T-helper 1 cell treated with Interleukin-12 subunit alpha and Interleukin-12 subunit beta and Interleukin-4 antibody, amounts not matched to agents 30 μg/mL and 1 μg/mL, for 36 hours (primary cell): ENCODE data around the gene ADAMTS14.

ENCODE experiments used
- H3K27ac Mint-ChIP-seq: one replicate; pipeline ENCODE4 v1.8.0; 2021; ENCODE audit warnings: mild to moderate bottlenecking, mixed read lengths
- H3K27me3 Mint-ChIP-seq: one replicate; pipeline ENCODE4 v1.8.0; 2021; ENCODE audit warnings: low read depth, mixed read lengths
- H3K36me3 Mint-ChIP-seq: one replicate; pipeline ENCODE4 v1.8.0; 2021; ENCODE audit warnings: low read depth, mixed read lengths
- H3K4me1 Mint-ChIP-seq: one replicate; pipeline ENCODE4 v1.8.0; 2021; ENCODE audit warnings: low read depth, mixed read lengths
- H3K4me3 Mint-ChIP-seq: one replicate; pipeline ENCODE4 v1.8.0; 2021; ENCODE audit warnings: mild to moderate bottlenecking, moderate library complexity, mixed read lengths
- H3K9me3 Mint-ChIP-seq: one replicate; pipeline ENCODE4 v1.8.0; 2021; ENCODE audit warnings: mixed read lengths

Gene ADAMTS14

DNA sequence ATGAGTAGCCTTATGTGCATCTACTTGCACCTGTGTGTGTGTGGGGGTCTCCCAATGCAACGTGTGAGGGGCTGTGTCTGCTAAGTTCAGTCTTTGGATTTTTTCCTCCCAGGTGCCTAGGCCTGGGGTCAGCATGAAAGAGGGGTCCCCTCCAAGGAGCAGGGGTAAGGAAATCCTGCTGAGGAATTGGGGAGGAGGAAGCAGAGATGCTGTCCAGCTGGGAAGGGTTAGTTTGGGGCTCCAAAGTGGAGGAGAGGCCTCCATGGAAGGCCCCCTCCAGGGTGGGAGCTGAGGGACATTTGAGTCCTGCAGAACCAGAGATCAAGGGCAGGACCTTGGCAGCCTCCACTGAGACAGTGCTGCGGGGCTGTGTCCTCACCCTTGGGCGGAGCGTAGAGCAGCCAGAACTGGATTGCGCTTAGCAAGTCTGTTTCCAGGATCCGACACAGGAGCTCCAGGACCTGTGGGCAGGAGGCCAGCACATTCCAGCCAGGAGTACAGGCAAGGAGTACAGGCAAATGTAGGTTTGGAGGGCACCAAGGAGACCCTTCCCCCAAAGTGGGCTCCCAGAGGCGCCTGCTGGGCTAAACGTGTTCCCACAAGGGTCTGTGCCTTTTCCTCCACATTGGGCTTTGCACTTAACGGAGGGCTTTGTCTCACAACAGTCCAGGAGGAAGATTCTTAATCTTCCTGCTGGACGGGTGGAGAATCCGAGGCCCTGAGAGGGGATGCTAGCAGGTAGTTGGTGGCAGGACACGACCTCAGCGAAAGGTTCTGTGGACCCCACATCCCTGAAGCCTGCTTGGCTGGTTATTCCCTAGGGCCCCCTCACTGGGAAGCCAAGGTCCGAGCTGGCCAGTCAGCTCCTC lies 102.7 kb downstream of the ADAMTS14 start:
- H3K4me3 Mint-ChIP-seq, result no peak overlapping the region
- H3K36me3 Mint-ChIP-seq, result no peaks in the 10 kb centered on the region
- no peaks in the 10 kb centered on the region for H3K27me3 Mint-ChIP-seq
- H3K9me3 Mint-ChIP-seq, result no peaks in the 10 kb centered on the region
- no peak overlapping the region for H3K27ac Mint-ChIP-seq
- no peaks in the 10 kb centered on the region for H3K4me1 Mint-ChIP-seq

DNA sequence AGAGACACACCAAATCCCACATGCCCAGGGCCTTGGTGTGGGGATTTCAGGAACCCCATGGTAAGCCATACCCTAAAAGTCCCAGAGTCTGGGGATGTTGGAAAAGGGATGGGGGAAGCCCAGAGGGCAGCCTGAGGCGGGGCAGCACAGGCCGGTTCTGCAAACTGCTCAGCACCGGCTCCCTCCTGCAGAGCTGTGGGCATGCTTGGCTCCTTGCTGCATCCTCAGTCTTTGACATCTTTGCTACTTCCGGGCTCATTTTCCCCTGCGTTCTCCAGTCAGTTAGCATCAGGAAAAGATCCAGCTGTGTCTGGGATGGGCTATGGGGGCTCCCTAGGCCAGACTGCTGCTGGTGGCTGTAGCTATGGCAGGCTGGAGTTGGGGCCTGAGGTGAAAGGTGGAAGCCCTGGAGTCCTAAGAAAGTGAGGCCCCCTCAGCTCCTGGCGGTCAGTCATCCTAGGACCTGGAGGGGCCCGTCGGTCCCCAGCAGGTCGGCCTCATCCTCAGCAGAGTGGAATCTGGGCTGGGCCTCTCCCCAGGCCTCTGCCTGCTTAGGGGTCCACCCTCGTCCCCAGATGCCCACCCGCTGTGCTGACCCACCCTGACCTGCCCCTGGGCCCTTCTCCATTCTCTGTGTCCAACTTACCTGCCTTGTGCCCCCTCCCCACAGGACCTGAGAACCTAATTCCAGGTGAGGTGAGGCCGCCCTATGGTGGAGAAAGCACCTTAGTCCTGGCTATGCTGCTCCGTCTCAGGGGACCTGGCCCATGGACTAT lies 103.6 kb downstream of the ADAMTS14 start:
- no peak overlapping the region for H3K27ac Mint-ChIP-seq
- no peaks in the 10 kb centered on the region for H3K27me3 Mint-ChIP-seq
- no peak overlapping the region for H3K4me3 Mint-ChIP-seq
- H3K9me3 Mint-ChIP-seq, result no peaks in the 10 kb centered on the region
- no peaks in the 10 kb centered on the region for H3K36me3 Mint-ChIP-seq
- no peaks in the 10 kb centered on the region for H3K4me1 Mint-ChIP-seq

DNA sequence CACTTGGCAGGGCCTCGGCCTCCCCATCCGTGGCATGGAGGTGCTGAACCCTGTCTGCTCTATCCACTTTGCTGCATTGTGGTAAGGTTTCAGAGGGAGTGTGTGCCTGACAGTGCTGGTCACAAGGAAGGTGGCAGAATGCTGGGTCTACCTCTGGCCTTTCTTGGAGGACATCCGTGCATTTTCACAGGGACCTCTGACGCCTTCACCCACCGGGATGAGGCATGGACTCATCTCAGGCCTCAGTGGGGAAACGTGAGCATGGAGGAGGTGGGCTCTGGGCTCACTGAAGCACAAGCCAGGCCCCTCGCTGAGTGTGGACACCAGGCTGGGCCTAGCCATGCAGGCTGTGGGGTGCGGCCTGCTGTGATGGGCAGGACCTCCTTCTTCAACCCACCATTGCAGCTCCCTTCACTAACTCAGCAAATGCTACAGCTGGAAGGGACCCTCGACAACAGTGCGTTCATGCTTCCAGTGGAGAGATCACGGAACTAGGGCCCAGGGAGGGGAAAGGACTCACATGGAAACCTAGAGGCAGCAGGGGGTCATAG lies 104.2 kb downstream of the ADAMTS14 start:
- Mint-ChIP-seq H3K27ac (no peak overlapping the region), H3K9me3 (no peaks in the 10 kb centered on the region), H3K4me3 (no peak overlapping the region), H3K36me3 (no peaks in the 10 kb centered on the region), H3K27me3 (no peaks in the 10 kb centered on the region), H3K4me1 (no peaks in the 10 kb centered on the region)

DNA sequence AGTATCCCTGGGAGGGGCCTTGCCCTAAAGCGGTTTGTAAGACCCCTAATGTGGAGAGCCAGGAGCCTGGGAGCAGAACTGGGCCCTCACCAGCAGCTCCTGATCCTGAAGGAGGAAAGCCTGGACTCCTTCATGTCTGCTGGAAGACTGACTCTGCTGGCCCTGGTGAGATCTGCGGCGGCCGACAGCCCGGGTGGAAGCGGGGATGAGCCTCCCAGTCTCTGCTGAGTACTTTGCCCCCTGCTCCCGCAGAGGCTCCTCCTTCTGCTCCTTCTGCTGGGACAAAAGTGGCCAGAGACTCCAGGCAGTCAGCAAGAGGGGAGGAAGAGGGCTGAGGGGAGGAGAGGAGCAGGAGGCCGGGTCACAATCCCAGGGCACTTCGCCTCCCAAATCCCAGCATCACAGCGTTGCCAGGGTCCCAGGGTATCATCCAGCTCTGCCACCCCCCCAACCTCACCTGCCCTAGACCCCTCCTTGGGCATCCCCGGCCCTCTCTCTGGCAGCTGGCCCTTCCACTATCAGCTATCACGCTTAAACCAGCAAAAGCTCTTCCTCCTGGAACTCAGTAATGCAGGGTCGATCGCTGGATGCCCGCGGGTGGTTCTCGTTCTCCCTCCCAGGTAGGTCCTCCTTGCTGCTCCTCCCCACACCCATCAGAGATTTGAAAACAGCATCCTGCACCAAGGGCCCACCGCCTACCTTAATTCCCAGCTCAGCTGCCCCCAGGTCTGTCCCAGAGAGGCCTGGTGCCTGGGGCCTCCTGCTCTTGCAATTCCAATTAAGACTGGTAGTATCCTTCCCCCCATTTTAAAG lies 105.0 kb downstream of the ADAMTS14 start:
- no peak overlapping the region for H3K27ac Mint-ChIP-seq
- no peaks in the 10 kb centered on the region for H3K4me1 Mint-ChIP-seq
- no peak overlapping the region for H3K4me3 Mint-ChIP-seq
- no peaks in the 10 kb centered on the region for H3K9me3 Mint-ChIP-seq
- no peaks in the 10 kb centered on the region for H3K36me3 Mint-ChIP-seq
- no peaks in the 10 kb centered on the region for H3K27me3 Mint-ChIP-seq

DNA sequence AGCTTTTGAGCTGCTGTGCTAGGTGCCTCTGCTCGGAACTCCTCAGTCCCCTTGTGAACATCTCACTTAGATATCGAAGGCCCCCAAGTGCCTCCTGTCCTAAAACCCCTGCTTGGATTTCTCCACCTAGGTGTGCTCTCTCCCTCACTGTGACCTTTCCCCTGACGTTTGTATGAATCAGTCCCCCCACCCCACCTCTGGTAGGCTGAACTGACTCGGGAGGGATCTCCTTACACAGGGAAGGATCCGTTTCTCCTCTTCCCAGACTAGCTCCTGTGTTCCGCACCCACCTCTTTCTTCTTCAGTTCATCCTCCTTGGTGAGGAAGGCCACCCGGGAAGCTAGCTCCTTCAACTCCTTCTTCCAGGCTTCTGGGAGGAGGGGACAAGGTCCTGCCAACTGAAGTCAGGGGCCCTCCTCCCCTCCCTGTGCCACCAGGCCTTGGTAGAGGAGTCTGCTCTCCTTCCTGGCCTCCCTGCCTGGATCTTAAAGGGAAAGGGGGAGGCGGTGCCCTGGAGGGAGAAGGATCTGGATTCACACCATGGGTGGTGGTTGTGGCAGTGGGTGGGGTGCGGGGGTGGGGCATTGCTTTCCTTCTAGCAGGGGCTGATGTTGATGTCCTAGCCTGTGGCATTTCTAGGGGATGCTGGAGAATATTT lies 106.1 kb downstream of the ADAMTS14 start:
- H3K4me1 Mint-ChIP-seq, result no peaks in the 10 kb centered on the region
- H3K9me3 Mint-ChIP-seq, result no peaks in the 10 kb centered on the region
- no peak overlapping the region for H3K4me3 Mint-ChIP-seq
- H3K27me3 Mint-ChIP-seq, result peaks cover 4% of the 10 kb centered on the region
- H3K27ac Mint-ChIP-seq, result no peak overlapping the region
- H3K36me3 Mint-ChIP-seq, result no peaks in the 10 kb centered on the region

DNA sequence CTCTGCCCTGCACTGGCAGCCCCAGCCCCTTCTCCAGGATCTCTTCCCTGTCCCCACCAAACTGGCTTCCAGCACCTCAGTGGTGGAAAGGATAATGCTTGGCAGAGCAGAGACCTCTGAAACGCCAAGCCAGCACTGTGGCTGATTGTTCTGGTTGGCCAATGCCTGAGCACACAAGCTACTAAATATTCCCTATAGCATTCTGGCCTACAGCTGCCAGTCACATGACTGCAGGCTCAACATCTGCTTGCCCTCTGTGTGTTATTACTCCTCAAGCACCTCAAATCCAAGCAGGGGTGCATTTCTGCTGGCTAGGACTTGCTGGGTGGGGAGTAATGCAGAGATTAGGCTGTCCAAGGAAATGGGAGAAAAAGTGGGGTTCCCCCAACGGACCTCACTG lies 106.8 kb downstream of the ADAMTS14 start:
- Mint-ChIP-seq H3K36me3 (no peaks in the 10 kb centered on the region), H3K27ac (no peak overlapping the region), H3K4me1 (no peaks in the 10 kb centered on the region), H3K9me3 (no peaks in the 10 kb centered on the region), H3K27me3 (peaks cover 5% of the 10 kb centered on the region), H3K4me3 (no peak overlapping the region)

DNA sequence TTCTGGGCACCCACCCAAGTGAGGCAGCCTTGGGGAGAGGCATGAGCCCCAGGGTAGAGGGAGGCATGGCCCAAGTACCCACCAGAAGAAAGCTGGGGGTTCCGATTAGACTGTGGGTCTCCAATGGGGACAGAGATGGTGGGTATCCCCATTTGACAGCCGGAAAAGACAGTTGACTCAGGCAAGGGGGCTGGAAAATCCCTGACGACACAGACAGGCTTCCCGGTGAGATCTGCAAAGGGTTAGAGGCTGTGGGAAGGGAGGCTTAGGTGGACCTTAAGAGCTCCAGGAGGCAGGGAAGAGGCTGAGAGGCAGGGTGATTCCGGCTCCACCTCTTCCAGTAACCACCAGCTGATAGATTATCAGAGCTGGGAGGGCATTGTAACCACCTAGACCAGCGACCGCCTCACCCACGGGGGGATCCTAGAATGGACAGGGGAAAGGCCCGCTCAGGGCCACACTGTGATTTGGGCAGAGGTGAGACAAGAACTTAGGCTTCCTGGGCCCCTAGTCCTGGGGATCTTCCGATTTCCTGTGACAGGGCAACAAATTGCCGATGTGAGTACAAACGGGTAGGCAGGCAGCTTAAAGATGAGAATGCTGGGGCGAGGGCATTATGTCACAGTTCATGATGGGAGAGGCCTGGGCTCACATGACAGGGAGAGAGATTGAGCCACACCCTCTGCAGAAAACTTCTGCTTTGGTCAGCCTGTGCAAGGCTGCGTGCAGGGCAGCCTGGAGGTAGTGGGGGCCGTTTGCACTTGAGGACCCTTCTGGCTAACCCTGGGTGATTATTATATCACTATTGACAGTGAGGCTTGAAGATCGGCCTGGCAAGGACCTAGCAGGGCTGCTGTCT lies 107.4 kb downstream of the ADAMTS14 start:
- Mint-ChIP-seq H3K27ac (no peak overlapping the region), H3K4me1 (no peaks in the 10 kb centered on the region), H3K4me3 (no peak overlapping the region), H3K36me3 (no peaks in the 10 kb centered on the region), H3K27me3 (peaks cover 5% of the 10 kb centered on the region), H3K9me3 (no peaks in the 10 kb centered on the region)

DNA sequence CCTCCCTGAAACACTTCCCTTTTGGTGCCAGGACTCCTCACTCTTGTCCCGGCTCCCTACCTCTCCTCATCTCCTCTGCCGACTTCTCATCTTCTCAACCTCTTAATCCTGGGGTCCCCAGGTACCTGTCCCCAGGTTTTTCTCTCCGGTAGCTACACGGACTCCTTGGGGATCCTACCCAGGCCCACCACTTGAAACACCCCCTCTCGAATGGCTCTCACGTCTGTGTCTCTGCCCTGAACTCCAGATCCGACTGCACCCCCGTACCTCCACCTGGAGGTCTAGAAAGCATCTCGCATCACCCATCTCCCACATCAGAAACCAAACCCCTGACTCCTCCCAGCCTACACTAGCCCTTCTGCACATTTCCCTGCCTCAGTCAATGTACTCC lies 108.1 kb downstream of the ADAMTS14 start:
- no peak overlapping the region for H3K4me3 Mint-ChIP-seq
- H3K27me3 Mint-ChIP-seq, result peaks cover 5% of the 10 kb centered on the region
- H3K4me1 Mint-ChIP-seq, result no peaks in the 10 kb centered on the region
- no peaks in the 10 kb centered on the region for H3K36me3 Mint-ChIP-seq
- H3K27ac Mint-ChIP-seq, result no peak overlapping the region
- no peaks in the 10 kb centered on the region for H3K9me3 Mint-ChIP-seq

DNA sequence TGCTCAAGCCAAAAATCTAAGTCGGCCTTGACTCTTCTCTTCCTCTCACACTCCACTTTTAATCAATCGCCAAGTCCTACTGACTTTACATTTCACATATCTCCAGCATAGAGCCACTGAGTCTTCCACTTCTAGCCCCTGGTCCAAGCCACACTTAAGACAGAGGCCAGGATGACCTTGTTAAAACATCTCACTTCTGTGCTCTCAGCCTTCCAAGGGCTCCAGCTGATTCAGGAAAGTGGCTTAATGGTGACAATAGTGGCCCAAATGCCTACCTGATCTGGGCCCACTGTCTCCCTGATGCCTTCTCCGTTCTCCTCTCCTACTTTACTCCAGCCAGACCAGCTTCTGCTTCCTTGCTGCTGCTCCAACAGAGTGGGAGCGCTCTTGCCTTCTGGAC lies 108.5 kb downstream of the ADAMTS14 start:
- Mint-ChIP-seq H3K4me1 (no peaks in the 10 kb centered on the region), H3K27ac (no peak overlapping the region), H3K4me3 (no peak overlapping the region), H3K27me3 (peaks cover 5% of the 10 kb centered on the region), H3K9me3 (no peaks in the 10 kb centered on the region), H3K36me3 (no peaks in the 10 kb centered on the region)

DNA sequence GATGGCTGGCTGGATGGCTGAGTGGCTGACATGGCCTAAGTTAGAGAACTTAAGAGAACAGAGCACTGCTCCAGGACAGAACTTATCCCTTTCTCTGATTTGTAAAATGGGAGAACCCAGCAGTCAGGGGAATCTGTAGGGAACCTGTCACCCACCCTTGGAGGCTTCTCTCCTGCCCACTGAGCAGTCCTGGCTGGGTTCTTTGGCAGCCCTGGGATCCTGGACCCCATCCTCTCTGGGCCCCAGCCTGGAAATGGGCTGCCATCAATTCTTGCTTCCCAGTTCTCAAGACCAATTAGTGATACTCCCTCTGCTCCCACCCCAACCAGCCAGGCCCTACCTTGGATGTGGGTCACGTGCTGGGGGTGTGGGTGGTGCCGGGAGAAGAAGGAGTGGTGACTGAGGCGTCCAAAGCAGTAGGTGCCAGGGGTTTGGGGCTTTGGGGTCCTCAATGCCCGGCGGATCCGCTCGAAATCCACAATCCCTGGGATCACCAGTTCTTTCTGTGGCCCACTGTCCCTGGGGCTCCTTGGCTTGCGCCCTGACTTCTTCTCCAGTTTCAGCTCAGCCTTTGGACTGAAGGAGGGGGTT lies 109.2 kb downstream of the ADAMTS14 start:
- Mint-ChIP-seq H3K27me3 (peaks cover 5% of the 10 kb centered on the region), H3K27ac (no peak overlapping the region), H3K9me3 (no peaks in the 10 kb centered on the region), H3K36me3 (no peaks in the 10 kb centered on the region), H3K4me3 (no peak overlapping the region), H3K4me1 (no peaks in the 10 kb centered on the region)

DNA sequence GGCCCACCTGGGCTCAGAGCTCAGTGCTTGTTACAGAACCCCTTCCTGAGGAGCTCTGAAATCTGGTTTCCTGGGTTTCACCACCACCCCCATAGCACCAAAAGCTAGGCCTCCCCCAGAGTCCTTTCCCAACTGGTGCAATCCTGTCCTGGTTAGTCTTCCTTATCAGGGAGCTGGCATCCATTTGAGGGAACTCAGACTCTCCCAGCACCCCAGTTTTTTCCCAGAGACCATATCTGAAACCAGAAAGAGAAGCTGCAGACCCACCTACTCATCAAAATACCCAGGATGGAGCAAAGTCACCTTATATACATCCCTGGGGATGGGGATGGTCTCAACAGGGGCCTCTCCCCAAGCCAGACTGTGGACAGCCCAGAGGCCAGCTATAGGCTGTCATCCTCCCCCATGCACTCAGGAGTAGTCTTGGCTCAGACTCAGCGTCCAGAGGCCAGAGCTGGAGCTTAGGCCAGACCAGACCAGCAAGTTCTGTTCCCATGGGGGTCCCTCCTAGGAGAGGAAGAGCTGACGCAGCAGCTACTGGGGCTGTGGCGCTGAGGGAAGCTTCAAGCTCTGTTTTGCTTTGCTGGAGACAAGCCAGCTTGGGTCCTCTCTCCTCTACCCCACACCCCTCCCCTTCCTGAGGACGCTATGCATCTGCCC lies 109.9 kb downstream of the ADAMTS14 start:
- Mint-ChIP-seq H3K9me3 (no peaks in the 10 kb centered on the region), H3K27me3 (peaks cover 5% of the 10 kb centered on the region), H3K4me3 (no peak overlapping the region), H3K4me1 (peaks cover 2% of the 10 kb centered on the region), H3K36me3 (no peaks in the 10 kb centered on the region), H3K27ac (no peak overlapping the region)

DNA sequence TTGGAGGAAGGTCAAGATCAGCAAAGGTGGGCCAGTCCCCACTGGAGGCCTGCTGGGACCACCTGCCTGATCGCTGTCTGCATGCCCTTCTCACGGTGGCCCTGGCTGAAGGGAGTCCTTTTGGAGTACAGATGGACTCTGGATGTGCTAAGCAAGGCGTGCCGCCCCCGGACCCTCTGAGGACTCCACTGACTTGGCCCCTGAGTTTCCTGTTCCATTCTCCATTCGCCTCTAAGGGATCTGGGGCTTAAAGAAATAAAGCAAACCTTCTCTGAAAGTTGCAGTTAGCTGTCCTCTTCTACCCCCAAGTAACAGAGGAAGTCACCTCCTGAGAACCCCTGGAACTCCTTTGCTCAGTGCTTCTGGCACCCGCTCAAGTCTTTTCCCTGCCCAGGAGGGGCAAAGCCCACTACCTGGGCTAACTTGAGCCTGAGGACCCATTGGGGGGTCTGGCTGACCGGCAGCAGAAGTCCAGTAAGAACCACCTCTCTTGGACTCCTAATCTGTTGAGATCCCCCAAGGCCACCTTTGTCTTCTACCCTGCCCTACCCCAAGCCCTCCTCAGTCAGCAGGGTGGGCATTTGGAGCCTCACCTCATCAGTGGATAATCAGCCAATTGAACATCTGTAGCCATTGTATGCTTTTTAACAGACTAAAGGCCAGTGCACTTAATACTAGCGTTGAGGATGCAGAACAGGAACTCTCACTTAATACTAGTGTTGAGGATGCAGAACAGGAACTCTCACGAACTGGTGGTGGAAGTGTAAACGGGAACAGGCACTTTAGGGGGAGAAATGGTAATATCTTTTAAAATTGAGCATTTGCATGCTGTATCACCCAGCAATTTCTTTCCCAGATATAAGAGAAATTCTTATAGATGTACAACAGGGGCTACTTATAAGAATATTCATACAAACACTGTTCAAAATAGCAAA lies 110.7 kb downstream of the ADAMTS14 start:
- no peaks in the 10 kb centered on the region for H3K9me3 Mint-ChIP-seq
- H3K36me3 Mint-ChIP-seq, result no peaks in the 10 kb centered on the region
- no peak overlapping the region for H3K27ac Mint-ChIP-seq
- peaks cover 5% of the 10 kb centered on the region for H3K27me3 Mint-ChIP-seq
- no peak overlapping the region for H3K4me3 Mint-ChIP-seq
- H3K4me1 Mint-ChIP-seq, result peaks cover 2% of the 10 kb centered on the region
